HT1080 (cell line): ENCODE results near the gene CAPZB. TPM values are rescaled to one million over a fixed set of nuclear protein-coding genes. Genes with fewer than 3 reads are reported as not detected.

Experiments used
- DNase-seq: peaks from one replicate; pipeline ENCODE4 v3.0.0-alpha.2; 2015; ENCODE audit warnings: low read depth
- total RNA-seq: library from RNA; depleted of rRNA; stranded (reverse); fragments of >200 nt; shearing (Covaris generic); gene quantifications from 2 replicates; pipeline ENCODE4 v1.2.3, GENCODE V29; 2014

CAPZB gene
- total RNA-seq, 1 experiment from 2014 or later = 166 TPM

DNA sequence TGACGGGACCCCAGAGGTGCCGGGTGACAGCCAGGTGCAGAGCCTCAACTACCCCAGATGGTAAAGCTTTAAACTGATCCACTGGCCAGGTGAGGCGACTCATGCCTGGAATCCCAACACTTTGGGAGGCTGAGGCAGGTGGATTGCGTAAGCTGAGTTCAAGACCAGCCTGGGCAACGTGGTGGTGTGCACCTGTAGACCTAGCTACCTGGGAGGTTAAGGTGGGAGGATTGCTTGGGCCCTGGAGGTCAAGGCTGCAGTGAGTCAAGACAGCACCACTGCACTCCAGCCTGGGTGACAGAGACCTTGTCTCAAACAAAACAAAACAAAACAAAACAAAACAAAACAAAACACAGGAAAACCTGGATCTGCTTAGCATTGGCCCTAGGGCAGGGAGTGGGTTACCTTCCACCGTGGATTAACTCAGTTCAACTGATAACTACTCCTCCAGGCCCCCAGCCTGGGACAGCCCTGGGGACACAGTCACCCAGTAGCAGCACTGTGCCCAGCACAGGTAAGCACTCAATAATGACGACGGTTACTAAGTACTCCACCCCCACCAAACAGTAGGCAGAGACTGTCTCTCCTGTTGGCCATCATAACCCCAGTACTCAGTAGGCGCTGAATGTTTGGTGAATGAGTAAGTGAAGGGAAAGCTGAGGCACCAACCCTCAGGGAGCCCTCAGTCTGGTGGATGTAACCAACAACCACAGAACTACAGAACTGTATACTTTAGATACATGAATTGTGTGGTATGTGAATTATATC is 151.6 kb downstream of the CAPZB start:
- no peak for DNase-seq

DNA sequence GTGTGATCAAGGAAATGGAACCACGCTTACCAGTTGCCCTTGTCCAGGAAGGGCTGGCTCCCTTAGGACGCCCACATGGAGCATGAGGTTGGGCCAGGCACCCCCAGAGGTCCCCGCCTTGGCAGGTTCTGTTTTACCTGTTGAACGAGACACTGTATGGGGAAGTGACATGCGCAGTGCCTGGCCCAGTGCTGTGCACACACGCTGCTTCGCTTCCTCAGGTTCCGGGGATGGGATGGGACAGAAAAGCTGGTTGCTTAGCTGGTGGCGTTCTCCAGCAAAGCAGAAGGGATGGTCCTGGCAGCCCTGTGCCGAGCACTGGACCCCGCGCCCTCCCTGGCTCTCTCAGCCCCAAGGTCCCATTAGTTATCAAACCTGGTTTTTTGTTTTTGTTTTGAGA is 152.5 kb downstream of the CAPZB start:
- no peak for DNase-seq

DNA sequence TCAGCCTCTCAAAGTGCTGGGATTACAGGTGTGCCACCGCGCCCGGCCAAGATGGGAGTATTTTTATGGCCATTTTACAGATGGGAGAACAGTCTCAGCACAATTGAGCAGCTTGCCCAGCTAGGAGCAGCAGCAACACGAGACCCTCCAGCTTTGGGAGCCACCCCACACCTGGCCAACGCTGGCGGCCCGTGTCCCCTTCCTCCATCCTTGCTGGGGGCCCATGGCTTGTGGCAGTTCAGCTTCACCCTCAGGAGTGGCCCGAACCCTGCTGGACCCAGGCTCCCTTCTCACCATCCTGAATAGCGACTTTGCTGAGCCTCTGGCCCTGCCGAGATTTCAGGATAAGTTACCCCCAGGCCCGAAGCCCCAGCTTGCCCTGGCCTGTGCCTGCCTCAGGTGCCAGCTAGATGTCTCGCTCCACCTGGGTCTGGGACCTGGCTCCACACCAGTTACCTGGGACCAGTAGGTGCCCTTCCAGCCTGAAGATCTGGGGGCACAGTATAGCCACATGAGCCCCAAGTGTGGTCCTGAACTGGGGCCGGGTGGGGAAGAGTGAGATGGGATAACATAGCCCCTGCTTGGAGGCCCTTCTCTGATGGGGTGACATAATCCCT is 154.0 kb downstream of the CAPZB start:
- no peak for DNase-seq

DNA sequence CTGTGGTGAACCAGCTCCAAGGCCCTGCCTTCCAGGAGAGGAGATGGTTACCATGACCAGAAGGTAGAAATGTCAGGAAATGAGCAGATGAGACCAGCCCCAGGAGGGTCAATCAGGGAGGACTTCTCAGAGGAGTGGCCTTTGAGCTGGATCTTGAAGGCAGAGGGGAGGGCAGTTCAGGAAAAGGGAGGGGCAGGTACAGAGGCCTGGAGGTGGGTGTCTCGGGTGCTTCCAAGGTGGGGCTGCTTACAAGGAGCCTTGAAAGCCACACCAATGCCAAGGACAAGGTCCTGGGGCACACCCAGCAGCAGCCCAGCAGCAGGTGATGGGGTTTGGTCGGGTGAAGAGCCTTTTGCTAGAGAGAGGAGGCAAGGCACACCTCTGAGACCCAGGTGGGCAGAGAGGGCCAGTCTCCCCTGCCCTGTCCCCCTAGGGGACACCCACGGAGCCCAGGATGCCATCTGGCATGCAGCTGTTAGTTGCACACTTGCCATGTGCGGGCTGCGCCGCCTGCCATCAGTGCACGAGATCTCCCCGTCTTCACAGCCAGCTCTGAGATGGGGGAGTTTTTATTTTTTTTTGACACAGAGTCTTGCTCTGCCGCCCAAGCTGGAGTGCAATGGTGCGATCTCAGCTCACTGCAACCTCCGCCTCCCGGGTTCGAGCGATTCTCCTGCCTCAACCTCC is 154.7 kb downstream of the CAPZB start:
- no peak for DNase-seq

DNA sequence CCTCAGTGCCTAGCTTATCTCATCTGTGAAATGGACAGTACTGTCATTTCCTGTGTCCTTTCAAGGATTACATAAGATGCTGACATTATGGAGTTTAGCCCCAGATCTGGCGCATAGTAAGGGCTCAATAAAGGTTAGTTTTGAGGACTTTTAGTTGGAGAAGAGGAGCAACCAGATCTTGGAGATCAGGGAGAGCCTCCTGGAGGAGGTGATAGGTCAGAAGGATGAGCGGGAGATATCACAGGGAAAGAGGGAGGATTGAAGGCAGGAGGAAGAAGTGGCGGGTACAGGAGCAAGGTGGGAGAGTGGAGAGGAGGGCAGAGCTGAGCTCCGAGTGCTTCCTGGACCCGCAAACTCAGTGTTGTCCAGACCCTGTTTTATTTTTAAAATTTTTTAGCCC is 155.7 kb downstream of the CAPZB start:
- DNase-seq = no peak

DNA sequence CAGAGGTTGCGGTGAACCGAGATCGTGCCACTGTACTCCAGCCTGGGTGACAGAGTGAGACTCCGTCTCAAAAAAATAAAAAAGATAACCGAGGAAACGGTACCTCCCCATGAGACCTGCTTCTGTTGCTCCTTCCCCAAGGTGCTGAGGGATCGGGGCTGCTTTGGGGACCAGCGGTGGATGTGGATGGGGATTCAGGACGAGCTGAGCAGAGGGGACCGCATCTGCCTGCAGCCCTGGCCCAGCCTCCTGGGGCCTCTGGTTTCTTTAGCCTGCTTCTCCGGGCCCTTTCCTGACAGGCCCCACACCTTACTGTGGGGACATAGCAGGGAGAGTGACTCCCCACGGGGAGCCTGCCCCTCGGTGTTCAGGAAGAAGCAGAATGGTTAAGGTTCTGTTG is 156.2 kb downstream of the CAPZB start:
- no peak for DNase-seq

DNA sequence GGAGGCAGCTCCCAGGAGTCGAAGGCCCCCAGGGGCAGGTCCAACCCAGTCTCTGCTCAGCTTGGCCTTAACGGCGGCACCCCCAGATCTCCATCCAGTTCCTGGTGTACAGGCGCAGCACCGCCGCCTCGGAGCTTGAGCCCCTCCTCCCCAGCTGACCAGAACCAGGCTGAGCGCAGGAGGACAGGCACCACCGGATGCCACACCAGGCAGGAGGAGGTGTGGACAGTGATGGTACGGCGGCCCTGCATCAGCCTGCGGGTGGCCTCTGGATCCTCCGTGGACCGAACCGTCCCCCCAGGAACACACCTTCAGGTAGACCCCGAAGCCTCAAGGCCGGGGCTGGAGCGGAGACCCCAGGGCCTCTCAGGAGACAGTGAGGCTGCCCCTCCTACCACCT is 156.9 kb downstream of the CAPZB start:
- no peak for DNase-seq

DNA sequence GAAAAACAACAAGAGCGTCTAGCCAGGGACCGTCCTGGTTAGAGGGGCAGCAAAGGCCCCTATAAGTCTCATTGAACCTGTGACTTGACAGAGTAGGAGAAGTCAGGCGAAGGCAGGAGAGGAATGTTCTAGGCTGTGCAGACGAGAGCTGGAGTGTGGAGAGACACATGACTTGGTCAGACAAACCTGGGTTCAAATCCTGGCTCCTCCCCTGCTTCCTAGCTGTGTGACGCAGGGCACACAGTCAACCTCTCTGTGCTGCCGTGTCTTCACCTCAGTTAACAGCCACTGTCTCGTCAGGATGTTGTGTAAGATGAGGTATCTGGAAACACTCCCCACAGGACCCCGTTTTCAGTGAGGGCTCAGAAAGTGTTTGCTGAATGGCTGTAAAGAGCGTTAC is 157.6 kb downstream of the CAPZB start:
- no peak for DNase-seq

DNA sequence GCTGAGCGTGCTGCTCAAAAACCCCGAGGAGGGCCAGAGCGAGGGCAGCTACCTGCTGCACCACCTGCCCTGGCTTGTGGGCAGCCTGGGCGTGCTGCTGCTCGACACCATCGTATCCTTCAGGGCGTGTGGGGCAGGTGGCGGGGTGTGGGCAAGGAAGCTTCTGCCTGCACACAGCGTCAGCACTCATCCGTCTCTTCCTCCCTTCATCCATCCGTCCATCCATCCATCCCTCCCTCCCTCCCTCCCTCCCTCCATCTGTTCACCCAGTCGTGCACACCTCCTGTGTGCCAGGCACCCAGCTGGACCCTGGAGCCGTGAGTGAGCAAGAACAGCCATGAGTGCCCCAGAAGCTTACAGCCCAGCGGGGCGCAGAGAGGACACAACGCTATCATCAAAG is 158.0 kb downstream of the CAPZB start:
- DNase-seq = no peak

DNA sequence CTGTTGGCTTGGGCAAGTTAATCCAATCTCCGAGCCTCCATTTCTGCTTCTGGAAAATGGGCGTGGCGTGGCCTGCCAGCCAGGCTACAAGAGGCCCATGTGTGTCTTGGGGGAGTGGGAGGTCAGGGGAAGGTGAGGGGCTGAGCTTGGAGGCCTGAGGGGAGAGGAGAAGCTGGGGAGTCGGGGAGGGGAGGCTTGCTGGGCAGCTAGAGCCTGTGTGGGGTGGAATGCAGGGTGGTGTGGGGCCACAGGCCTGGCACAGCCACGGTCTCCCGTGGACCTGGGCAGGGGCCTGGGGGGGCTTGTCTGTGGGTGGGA is 158.6 kb downstream of the CAPZB start:
- DNase-seq = no peak

DNA sequence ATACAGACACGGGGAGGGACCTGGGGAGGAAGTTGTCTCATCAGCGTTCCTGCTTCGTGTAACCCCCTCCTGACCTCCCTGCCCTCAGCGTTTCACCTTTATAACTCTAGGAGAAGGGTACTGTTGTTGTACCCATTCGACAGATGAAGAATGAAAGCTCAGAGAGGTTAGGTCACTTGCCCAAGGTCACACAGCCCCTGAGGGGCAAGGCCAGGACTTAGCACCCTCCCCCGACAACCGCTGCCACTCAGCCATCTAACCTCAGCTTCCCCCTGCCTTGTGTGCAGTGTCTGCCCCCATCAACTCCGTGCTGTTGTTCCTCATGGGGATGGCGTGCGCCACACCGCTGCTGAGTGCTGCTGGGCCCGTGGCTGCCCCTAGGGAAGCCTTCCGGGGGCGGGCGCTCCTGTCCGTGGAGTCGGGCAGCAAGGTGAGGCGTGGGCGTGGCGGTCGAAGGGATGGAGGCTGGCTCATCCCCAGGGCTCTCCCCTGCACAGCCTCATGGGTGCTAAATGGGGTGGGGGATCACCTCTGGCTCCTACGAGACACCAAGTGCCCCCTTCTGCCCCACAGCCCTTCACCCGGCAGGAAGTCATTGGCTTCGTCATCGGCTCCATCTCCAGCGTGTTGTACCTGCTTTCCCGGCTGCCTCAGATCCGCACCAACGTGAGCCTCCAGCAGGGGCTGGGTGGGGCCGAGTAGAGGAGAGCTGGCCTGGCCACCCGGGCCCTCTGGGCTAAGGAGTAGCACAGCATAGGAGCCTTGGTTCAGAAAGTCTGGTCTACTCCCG is 159.2 kb downstream of the CAPZB start:
- no peak for DNase-seq

DNA sequence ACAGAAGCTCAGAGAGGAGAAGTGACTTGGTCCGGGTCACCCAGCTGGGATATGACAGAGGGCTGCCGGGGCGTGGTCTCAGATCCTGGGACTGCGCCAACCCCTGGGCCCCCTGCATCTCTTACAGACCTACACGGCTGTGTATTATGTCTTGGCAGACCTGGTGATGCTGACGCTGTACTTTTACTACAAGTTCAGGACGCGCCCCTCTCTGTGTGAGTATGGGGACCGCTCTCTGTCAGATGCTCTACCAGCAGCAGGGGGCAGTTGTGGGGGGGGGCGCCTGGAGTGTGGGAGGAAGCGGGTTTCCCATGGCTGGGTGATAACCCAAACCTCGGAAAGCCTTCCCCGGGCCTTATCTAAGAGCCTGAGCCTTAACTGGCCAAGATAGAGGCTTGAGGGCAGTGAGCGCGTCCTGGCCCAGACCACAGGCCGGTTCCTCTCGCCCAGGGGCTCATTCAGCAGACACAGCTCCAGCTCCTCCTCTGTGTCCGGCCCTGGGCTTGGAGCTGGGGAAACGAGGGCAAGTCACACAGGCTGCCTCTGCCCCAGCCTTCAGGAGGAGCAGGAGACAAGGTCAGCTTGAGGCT is 159.9 kb downstream of the CAPZB start:
- no peak for DNase-seq

DNA sequence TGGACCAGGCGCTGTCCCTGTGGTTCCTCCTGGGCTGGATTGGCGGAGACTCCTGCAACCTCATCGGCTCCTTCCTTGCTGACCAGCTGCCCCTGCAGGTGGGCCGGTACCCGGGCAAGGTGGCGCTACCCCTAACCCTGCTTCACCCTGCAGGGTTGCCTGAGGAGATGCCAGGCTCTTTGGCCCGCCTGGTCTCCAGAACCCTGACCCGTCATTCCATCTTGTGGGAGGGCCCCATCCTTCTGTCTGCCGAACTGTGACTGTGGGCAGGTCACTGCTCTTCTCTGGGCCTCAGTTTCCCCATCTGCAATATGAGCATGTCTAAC is 160.7 kb downstream of the CAPZB start:
- no peak for DNase-seq

DNA sequence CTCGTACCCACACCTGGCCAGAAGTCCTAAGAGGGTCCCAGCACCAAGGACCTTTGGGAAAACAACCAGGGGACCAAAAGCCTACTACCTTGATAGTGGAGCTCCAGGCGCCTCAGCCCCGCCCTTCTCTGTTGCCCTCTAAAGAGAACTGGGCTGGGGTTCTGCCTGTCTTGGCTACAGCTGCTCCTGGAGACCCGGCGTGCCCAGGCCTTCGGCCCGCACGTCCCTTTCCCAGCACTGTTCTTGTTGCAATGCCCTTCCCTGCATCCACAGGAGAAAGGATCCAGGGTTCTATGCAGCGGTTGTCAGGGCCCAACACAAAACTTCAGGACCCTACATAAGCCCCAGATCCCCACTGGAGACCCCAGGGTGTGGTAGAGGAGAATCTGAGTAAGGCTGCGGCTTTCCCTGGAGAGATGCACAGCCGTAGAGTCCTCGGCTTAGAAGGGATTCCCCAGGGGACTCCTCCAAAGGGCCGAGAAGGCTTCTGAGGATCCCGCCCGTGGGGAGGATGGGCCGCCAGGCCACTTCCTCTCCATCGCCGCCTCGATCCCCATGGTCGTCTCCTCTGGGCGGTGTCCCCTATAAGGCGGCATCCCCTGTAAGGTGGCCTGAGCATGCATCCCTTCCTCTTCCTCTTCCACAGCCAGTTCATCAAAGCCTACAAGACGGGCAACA is 161.2 kb downstream of the CAPZB start:
- no peak for DNase-seq

DNA sequence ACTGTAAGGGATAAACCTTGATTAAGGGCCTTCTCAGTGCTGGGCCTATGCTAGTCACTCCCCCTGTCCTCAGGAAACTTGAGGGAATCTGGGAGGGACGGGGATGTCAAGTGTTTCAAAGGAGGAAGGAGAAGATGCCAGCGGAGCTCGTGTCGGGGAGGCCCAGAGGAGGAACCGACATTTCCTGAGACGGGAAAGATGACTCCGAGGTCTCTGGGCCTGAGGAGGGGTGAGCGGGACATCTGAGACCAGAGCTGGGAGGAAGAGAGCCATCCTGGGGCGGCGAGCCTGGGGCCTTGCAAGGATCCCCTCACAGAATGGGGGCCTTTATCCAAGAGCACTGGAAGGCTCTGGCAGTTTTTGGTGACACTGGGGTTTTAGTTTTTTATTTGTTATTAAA is 162.9 kb downstream of the CAPZB start:
- DNase-seq = no peak

DNA sequence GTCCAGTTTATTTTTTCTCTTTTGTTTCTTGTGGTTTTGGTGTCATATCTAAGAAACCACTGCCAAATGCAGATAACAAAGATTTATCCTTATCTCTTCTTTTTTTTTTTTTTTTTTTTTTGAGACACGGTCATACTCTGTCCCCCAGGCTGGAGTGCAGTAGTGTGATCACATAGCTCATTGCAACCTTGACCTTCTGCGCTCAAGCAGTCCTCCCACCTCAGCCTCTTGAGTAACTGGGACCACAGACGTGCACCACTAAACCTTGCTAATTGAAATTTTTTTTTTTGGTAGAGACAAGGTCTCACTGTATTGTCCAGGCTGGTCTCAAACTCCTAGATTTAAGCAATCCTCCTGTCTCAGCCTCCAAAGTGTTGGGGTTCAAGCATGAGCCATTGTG is 164.3 kb downstream of the CAPZB start:
- no peak for DNase-seq

DNA sequence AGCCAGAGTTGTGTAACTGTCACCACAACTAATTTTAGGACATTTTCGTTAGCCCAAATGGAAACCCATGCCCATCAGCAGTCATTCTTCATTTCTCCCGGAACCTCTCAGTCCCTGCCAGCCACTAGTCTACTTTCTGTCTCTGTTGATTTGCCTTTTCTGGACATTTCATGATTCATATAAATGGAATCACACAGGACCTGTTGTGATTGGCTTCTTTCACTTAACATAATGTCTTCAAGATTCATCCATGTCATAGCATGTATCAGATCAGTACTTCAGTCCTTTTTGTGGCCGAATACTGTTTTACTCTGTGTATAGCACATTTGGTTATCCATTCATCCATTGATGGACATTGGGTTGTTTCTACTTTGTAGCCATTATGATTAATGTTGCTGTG is 166.1 kb downstream of the CAPZB start:
- DNase-seq = no peak

DNA sequence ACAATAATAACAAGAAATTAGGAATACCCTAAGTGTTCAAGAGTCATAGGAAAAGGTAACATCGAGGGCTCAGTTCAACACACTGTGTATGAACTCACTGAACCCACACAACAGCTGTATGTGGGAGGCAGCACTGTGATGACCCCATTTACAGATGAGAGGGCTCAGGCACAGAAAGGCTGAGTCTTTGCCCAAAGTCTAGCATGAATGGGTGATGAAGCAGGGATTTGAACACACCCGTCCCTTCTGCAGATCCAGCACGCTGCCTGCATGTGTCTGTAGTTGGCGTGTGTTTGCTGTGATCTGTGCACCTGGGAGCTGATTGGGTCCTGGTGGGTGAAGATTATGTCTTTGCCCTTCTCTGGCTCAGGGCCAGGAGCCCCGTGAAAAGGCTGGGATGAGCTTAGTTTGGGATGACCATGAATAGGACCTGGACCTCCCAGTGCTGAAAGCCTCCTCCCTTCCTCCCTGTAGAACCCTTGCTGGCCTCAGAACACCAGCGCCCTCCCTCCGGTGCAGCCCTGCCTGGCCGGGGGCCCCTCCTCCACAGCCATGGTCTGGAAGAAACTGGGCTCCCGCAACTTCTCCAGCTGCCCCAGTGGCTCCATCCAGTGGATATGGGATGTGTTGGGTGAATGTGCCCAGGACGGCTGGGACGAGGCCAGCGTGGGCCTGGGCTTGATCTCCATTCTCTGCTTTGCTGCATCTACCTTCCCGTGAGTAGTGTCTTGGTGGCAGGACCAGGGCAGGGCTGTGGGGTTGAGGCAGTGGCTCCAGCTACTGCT is 168.0 kb downstream of the CAPZB start:
- no peak for DNase-seq

DNA sequence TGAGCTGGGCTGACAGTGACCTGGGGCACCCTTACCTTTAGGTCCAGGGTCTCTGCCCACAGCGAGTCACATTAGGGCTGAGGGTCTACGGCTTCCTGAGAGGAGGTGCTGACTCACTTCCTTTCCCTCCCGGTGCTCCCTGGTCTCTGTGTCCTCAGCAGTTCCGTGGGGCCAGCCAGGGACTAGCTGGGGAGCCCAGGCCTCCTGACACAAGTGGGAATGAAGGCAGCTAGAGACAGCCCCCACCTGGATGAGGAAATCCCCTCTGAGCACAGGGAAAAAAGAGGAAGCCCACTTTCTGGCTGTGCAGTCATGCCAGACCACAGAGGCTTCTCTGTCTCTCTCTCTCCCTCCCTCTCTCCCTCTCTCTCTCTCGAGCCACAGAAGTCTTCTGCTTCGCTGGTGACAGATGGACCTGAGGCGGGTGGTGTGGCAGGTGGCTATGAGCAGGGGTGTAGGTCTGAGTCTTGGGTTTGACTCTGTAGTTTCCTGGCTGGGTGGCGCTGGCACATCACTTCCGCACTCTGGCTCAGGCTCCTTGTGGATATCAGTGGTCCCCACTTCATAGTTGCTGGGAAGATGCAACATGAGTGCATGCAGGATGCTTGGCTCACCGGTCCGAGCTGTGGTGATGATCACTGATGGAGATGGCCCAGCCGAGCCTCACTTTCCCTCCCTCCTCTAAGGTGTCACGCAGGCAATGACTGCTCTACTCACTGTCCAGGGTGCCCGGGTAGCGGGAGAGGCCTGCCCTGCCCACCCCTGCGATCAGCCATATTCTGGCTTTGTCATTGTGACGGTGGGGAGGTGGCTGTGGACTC is 169.8 kb downstream of the CAPZB start:
- peak; percentile 77 for DNase-seq
